ENCODE measurements around the gene GNS.

GNS gene

GRCh38 chr12:64759035-64759894, at the start of gene GNS:
Gene GNS (minus strand): TSS chr12:64759406. CDS start chr12:64759276, 130 bp downstream.
- TF ChIP-seq TAF1 (IDR thresholded peaks at IDR 0.05; ENCODE audit: low read depth), result peak; percentile 80; the same call in 1 of the 2 replicates
- no peak for TF ChIP-seq FOXM1 (IDR thresholded peaks at IDR 0.05; ENCODE audit: borderline replicate concordance, low read depth)
- TF ChIP-seq USF1 (IDR thresholded peaks at IDR 0.05), result peak; percentile 100
- no peak for TF ChIP-seq TCF12 (IDR thresholded peaks at IDR 0.05; ENCODE audit: low read depth)
- TF ChIP-seq REST (IDR thresholded peaks at IDR 0.05; ENCODE audit: low read depth), result no peak
- TF ChIP-seq, protein P1, sequence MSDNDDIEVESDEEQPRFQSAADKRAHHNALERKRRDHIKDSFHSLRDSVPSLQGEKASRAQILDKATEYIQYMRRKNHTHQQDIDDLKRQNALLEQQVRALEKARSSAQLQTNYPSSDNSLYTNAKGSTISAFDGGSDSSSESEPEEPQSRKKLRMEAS (IDR thresholded peaks at IDR 0.05), result peak; percentile 84
- no peak for TF ChIP-seq CREB1 (IDR thresholded peaks at IDR 0.05; ENCODE audit: low read depth)
- TF ChIP-seq YY1 (IDR thresholded peaks at IDR 0.05; ENCODE audit: low read depth), result peak; percentile 41; the same call in 1 of the 2 replicates
- TF ChIP-seq EP300 (IDR thresholded peaks at IDR 0.05; ENCODE audit: borderline replicate concordance), result 0 out of 2 replicates have a peak, but pooled peaks have one; percentile 10
- no peak for TF ChIP-seq CEBPB (IDR thresholded peaks at IDR 0.05)
- no peak for TF ChIP-seq RAD21 (IDR thresholded peaks at IDR 0.05; ENCODE audit: low read depth)
- TF ChIP-seq TEAD4 (IDR thresholded peaks at IDR 0.05), result 0 out of 2 replicates have a peak, but pooled peaks have one; percentile 6
- TF ChIP-seq ZBTB7A (IDR thresholded peaks at IDR 0.05; ENCODE audit: low read depth), result no peak
- no peak for TF ChIP-seq NFIC (IDR thresholded peaks at IDR 0.05)
- peak; percentile 89 for TF ChIP-seq EGR1 (IDR thresholded peaks at IDR 0.05)

DNA sequence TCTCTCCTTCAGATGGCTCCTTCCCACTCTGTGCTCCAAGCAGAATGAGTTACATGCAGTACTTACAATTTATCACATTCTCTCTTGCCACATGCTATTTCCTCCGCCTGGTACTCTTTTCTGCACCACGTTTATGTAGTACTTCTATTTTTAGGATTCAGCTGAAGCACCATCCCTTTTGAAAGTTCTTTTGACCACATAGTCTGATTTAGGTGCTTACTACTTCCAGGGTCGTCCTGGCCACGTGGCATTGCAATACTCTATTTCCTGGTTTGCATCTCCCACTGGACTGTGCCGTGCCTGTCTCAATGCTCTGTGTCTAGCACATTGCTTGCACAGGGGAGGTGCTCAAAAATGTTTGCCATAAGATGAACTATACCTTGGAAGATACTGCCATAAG, 48.9 kb upstream of the GNS start:
- no peak for TF ChIP-seq TCF12 (IDR thresholded peaks at IDR 0.05; ENCODE audit: low read depth)

GRCh38 chr12:64806593-64807460, 47.6 kb upstream of the GNS start:
- TF ChIP-seq USF1 (IDR thresholded peaks at IDR 0.05) (no peak), NFIC (IDR thresholded peaks at IDR 0.05) (no peak), YY1 (IDR thresholded peaks at IDR 0.05; ENCODE audit: low read depth) (no peak), ZBTB7A (IDR thresholded peaks at IDR 0.05; ENCODE audit: low read depth) (no peak), EP300 (IDR thresholded peaks at IDR 0.05; ENCODE audit: borderline replicate concordance) (no peak), FOXM1 (IDR thresholded peaks at IDR 0.05; ENCODE audit: borderline replicate concordance, low read depth) (no peak), RAD21 (IDR thresholded peaks at IDR 0.05; ENCODE audit: low read depth) (no peak), REST (IDR thresholded peaks at IDR 0.05; ENCODE audit: low read depth) (no peak), TCF12 (IDR thresholded peaks at IDR 0.05; ENCODE audit: low read depth) (no peak), TAF1 (IDR thresholded peaks at IDR 0.05; ENCODE audit: low read depth) (no peak), TEAD4 (IDR thresholded peaks at IDR 0.05) (no peak), EGR1 (IDR thresholded peaks at IDR 0.05) (no peak), CREB1 (IDR thresholded peaks at IDR 0.05; ENCODE audit: low read depth) (no peak), CEBPB (IDR thresholded peaks at IDR 0.05) (no peak)
- TF ChIP-seq, protein P1 (IDR thresholded peaks at IDR 0.05), result no peak

GRCh38 chr12:64806173-64806572, 47.0 kb upstream of the GNS start:
- no peak for TF ChIP-seq TCF12 (IDR thresholded peaks at IDR 0.05; ENCODE audit: low read depth)
- no peak for TF ChIP-seq EGR1 (IDR thresholded peaks at IDR 0.05)
- no peak for TF ChIP-seq TEAD4 (IDR thresholded peaks at IDR 0.05)
- TF ChIP-seq RAD21 (IDR thresholded peaks at IDR 0.05; ENCODE audit: low read depth), result no peak
- no peak for TF ChIP-seq USF1 (IDR thresholded peaks at IDR 0.05)

Measured in Ishikawa (cell line).